ENCODE data around the gene WNT6. TPM values are rescaled to one million over a fixed set of nuclear protein-coding genes. Genes with fewer than 3 reads are reported as not detected.

WNT6 gene
- total RNA-seq, 1 experiment from 2014 or later, result 20.3 TPM

- DNase-seq, result no peak
- Mint-ChIP-seq H3K9me3 (ENCODE audit: unreplicated experiment) (no peaks in the 10 kb centered on the region), H3K36me3 (ENCODE audit: insufficient read depth, unreplicated experiment) (no peaks in the 10 kb centered on the region), H3K27me3 (ENCODE audit: insufficient read depth, unreplicated experiment) (no peaks in the 10 kb centered on the region), H3K27ac (ENCODE audit: unreplicated experiment) (no peak overlapping the region), H3K4me3 (ENCODE audit: unreplicated experiment) (no peak overlapping the region), H3K4me1 (ENCODE audit: low read depth, unreplicated experiment) (no peaks in the 10 kb centered on the region)
- intact Hi-C loops (cut with micrococcal nuclease; ENCODE audit: unreplicated experiment), result loop anchor here (2.0 kb wide), 1 partner anchor 17 kb away; no protein-coding TSS in a partner anchor
- no peak for TF ChIP-seq CTCF (IDR thresholded peaks at IDR 0.05; ENCODE audit: insufficient read depth in 1 of 2, low read depth in 1 of 2, low read length in 1 of 2, severe bottlenecking in 1 of 2, unreplicated experiment in 1 of 2)
- ChIA-PET POLR2A (no interaction called here), CTCF (interaction anchor here (1.0 to 4.0 kb wide), 6 partner anchors 9 to 125 kb away, joined by 3 to 152 read pairs (median 10); no protein-coding TSS in a partner anchor)
- no peaks in the 10 kb centered on the region for H3K36me3 ChIP-seq (ENCODE audit: control insufficient read depth, insufficient read depth, low read length)
- peaks cover 17% of the 10 kb centered on the region for H3K4me1 ChIP-seq
- H3K9me3 ChIP-seq, result no peaks in the 10 kb centered on the region
- no peak overlapping the region for H3K4me3 ChIP-seq (ENCODE audit: low read depth, low read length)
- no TSS peak for BruUV-seq (replicated peaks)
- no peaks in the 10 kb centered on the region for H3K27me3 ChIP-seq (replicated peaks; ENCODE audit: control insufficient read depth, insufficient read depth, low read length)
Observed at GRCh38 chr2:218877331-218877730, 17.7 kb downstream of the WNT6 start.

GRCh38 chr2:218877891-218878290 is 18.3 kb downstream of the WNT6 start:
- ChIA-PET CTCF (interaction anchor here (1.0 to 4.0 kb wide), 5 partner anchors 9 to 124 kb away, joined by 3 to 152 read pairs (median 10); no protein-coding TSS in a partner anchor), POLR2A (no interaction called here)
- no peaks in the 10 kb centered on the region for H3K27me3 ChIP-seq (replicated peaks; ENCODE audit: control insufficient read depth, insufficient read depth, low read length)
- H3K4me1 ChIP-seq, result peaks cover 18% of the 10 kb centered on the region
- intact Hi-C loops (cut with micrococcal nuclease; ENCODE audit: unreplicated experiment), result loop anchor here (2.0 kb wide), 1 partner anchor 17 kb away; no protein-coding TSS in a partner anchor
- Mint-ChIP-seq H3K9me3 (ENCODE audit: unreplicated experiment) (no peaks in the 10 kb centered on the region), H3K27ac (ENCODE audit: unreplicated experiment) (no peak overlapping the region), H3K4me1 (ENCODE audit: low read depth, unreplicated experiment) (no peaks in the 10 kb centered on the region), H3K27me3 (ENCODE audit: insufficient read depth, unreplicated experiment) (peaks cover 2% of the 10 kb centered on the region), H3K4me3 (ENCODE audit: unreplicated experiment) (no peak overlapping the region), H3K36me3 (ENCODE audit: insufficient read depth, unreplicated experiment) (no peaks in the 10 kb centered on the region)
- no TSS peak for BruUV-seq (replicated peaks)
- H3K9me3 ChIP-seq, result no peaks in the 10 kb centered on the region
- DNase-seq, result no peak
- H3K36me3 ChIP-seq (ENCODE audit: control insufficient read depth, insufficient read depth, low read length), result no peaks in the 10 kb centered on the region
- no peak overlapping the region for H3K4me3 ChIP-seq (ENCODE audit: low read depth, low read length)
- no peak for TF ChIP-seq CTCF (IDR thresholded peaks at IDR 0.05; ENCODE audit: insufficient read depth in 1 of 2, low read depth in 1 of 2, low read length in 1 of 2, severe bottlenecking in 1 of 2, unreplicated experiment in 1 of 2)

DNA sequence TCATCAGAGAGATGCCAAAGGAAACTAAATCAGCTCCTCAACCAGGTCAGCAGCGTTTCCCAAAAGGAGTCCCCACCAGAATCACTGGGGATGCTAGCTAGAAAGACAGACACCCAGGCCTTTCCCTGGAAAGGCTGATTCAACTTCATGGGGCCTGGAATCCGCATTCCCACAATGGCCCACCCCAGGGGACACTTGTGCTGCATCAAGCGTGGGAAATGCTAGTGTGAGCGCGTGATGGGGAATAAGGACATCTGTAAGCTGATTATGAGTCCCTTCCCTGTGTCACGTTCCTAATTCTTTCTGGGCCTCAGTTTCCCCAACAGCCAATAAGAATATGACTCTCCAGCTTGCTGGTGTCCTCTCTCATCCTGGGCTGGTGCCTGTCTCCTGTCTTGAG is 18.9 kb downstream of the WNT6 start:
- Histone ChIP-seq H3K4me3 (ENCODE audit: low read depth, low read length) (no peak overlapping the region), H3K36me3 (ENCODE audit: control insufficient read depth, insufficient read depth, low read length) (no peaks in the 10 kb centered on the region), H3K9me3 (no peaks in the 10 kb centered on the region), H3K4me1 (peaks cover 21% of the 10 kb centered on the region), H3K27me3 (replicated peaks; ENCODE audit: control insufficient read depth, insufficient read depth, low read length) (no peaks in the 10 kb centered on the region)
- Mint-ChIP-seq H3K4me1 (ENCODE audit: low read depth, unreplicated experiment) (no peaks in the 10 kb centered on the region), H3K27me3 (ENCODE audit: insufficient read depth, unreplicated experiment) (peaks cover 2% of the 10 kb centered on the region), H3K4me3 (ENCODE audit: unreplicated experiment) (no peak overlapping the region), H3K36me3 (ENCODE audit: insufficient read depth, unreplicated experiment) (no peaks in the 10 kb centered on the region), H3K9me3 (ENCODE audit: unreplicated experiment) (no peaks in the 10 kb centered on the region), H3K27ac (ENCODE audit: unreplicated experiment) (no peak overlapping the region)
- no peak for DNase-seq
- intact Hi-C loops (cut with micrococcal nuclease; ENCODE audit: unreplicated experiment), result no loop called here
- POLR2A ChIA-PET, result no interaction called here
- no peak for TF ChIP-seq CTCF (IDR thresholded peaks at IDR 0.05; ENCODE audit: insufficient read depth in 1 of 2, low read depth in 1 of 2, low read length in 1 of 2, severe bottlenecking in 1 of 2, unreplicated experiment in 1 of 2)
- BruUV-seq (replicated peaks), result no TSS peak
- CTCF ChIA-PET, result interaction anchor here (0.6 to 3.3 kb wide), 5 partner anchors 8 to 124 kb away, joined by 3 to 22 read pairs (median 5); no protein-coding TSS in a partner anchor

Measured in Caco-2 (cell line).